Mucosa of descending colon (tissue), 3 donors: ENCODE results near the gene PSMD11. TPM values are rescaled to one million over a fixed set of nuclear protein-coding genes. Genes with fewer than 3 reads are reported as not detected.
A peak's percentile ranks its signal among the peaks of the same experiment; 100 is the strongest.

Experiments used
- ATAC-seq: fragments of 200-7000 bp; cut with Tn5 transposase; one replicate; pipeline ENCODE4 v1.9.1; 2020; ENCODE audit warnings: mild to moderate bottlenecking, moderate library complexity
- DNase-seq, 3 donors: peaks; one replicate each; pipeline ENCODE4 v3.0.0-alpha.2; 2020
- H3K36me3 ChIP-seq: fragments of 200-600 bp; one replicate; pipeline ENCODE4 v1.8.0; 2021; ENCODE audit warnings: low read depth, mild to moderate bottlenecking
- H3K4me1 ChIP-seq: fragments of 200-600 bp; one replicate; pipeline ENCODE4 v1.8.0; 2021; ENCODE audit warnings: low read depth, mild to moderate bottlenecking
- H3K4me3 ChIP-seq: fragments of 200-600 bp; one replicate; pipeline ENCODE4 v1.8.0; 2021; ENCODE audit warnings: mild to moderate bottlenecking
- H3K9me3 ChIP-seq: fragments of 200-600 bp; one replicate; pipeline ENCODE4 v1.8.0; 2021; ENCODE audit warnings: mild to moderate bottlenecking
- intact Hi-C, 2 donors: fragments of 100-400 bp; cut with DNase I in 1 of 2; cut with micrococcal nuclease in 1 of 2; formaldehyde crosslinking; loops; one replicate each; pipeline versions ENCODE4 v1.11.0 to v1.11.1; 2022; cut with DNase I, micrococcal nuclease
- total RNA-seq, 3 donors: library from RNA; stranded (reverse); fragmentation: NEBNext Ultra II Directional in 2 of 3; extraction: Animal tissue kit (Norgen Biotek cat#: 25700) in 2 of 3; gene quantifications; one replicate each; pipeline versions ENCODE4 v1.2.1 to v1.2.4, GENCODE V29; 2021 to 2023
- TF ChIP-seq, protein P1 (sequence below): fragments of 200-600 bp; IDR thresholded peaks from one replicate; pipeline ENCODE4 v1.8.0; 2022; ENCODE audit warnings: antibody characterized with exemption, mild to moderate bottlenecking
- donor health status: DM: no; HTN: no; CAD: no; lungs with moderate emphysema.
- donor health status: DM: no; HTN: no; CAD: no.
- donor health status: DM: no; HTN: yes; CAD: no.

PSMD11 gene
- total RNA-seq, 3 donors from 2014 or later = 81.5 to 99.2 (median 85.8) TPM

DNA sequence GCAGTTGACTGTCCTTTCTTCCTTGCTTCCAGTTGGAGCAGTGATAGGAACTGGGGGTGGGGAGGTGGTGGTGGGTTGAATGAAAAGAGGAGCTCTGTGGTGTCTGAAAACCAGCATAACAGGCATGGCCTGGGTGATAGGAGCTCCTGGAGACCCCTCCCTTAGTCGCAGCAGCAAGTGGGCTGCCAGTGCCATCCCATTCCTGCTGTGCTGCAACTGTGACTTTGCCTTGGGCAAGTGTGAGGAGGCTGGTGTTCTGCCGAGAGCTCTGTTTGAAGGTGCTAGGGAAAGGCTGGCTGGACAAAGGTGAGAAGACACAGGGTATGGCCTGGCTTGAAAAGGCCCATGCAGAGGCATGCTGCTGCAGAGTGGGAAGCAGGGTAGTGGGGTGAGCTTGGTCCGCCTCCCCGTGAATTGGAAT is 39.7 kb downstream of the PSMD11 start:
- Histone ChIP-seq H3K4me3 (no peak overlapping the region), H3K4me1 (peaks cover 12% of the 10 kb centered on the region), H3K36me3 (peaks cover 12% of the 10 kb centered on the region), H3K9me3 (no peaks in the 10 kb centered on the region)
- TF ChIP-seq, protein P1, sequence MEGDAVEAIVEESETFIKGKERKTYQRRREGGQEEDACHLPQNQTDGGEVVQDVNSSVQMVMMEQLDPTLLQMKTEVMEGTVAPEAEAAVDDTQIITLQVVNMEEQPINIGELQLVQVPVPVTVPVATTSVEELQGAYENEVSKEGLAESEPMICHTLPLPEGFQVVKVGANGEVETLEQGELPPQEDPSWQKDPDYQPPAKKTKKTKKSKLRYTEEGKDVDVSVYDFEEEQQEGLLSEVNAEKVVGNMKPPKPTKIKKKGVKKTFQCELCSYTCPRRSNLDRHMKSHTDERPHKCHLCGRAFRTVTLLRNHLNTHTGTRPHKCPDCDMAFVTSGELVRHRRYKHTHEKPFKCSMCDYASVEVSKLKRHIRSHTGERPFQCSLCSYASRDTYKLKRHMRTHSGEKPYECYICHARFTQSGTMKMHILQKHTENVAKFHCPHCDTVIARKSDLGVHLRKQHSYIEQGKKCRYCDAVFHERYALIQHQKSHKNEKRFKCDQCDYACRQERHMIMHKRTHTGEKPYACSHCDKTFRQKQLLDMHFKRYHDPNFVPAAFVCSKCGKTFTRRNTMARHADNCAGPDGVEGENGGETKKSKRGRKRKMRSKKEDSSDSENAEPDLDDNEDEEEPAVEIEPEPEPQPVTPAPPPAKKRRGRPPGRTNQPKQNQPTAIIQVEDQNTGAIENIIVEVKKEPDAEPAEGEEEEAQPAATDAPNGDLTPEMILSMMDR = no peak
- DNase-seq = peak in 1 of 3 donors; percentile 23
- no peak for ATAC-seq
- intact Hi-C loops = no loop called here

DNA sequence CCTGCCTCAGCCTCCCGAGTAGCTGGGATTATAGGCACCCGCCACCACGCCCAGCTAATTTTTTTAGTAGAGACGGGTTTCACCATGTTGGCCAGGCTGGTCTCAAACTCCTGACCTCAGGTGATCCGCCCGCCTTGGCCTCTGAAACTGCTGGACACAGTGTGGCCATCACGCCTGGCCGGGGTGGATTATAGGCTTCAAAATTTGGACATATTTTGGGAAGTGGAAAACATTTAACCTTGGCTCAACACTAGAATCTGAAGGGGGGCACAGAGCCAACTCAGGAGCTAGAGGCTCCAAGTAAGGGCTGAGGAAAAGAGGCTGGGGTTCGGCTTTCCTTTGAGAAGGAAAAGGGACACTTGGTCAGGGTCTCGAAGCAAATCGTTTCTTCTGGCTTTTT is 40.3 kb downstream of the PSMD11 start:
- ATAC-seq (no peak), DNase-seq (peak in 1 of 3 donors; percentile 31)
- intact Hi-C loops = no loop called here
- TF ChIP-seq, protein P1 = no peak
- Histone ChIP-seq H3K36me3 (peaks cover 12% of the 10 kb centered on the region), H3K4me1 (peaks cover 12% of the 10 kb centered on the region), H3K4me3 (no peak overlapping the region), H3K9me3 (no peaks in the 10 kb centered on the region)

DNA sequence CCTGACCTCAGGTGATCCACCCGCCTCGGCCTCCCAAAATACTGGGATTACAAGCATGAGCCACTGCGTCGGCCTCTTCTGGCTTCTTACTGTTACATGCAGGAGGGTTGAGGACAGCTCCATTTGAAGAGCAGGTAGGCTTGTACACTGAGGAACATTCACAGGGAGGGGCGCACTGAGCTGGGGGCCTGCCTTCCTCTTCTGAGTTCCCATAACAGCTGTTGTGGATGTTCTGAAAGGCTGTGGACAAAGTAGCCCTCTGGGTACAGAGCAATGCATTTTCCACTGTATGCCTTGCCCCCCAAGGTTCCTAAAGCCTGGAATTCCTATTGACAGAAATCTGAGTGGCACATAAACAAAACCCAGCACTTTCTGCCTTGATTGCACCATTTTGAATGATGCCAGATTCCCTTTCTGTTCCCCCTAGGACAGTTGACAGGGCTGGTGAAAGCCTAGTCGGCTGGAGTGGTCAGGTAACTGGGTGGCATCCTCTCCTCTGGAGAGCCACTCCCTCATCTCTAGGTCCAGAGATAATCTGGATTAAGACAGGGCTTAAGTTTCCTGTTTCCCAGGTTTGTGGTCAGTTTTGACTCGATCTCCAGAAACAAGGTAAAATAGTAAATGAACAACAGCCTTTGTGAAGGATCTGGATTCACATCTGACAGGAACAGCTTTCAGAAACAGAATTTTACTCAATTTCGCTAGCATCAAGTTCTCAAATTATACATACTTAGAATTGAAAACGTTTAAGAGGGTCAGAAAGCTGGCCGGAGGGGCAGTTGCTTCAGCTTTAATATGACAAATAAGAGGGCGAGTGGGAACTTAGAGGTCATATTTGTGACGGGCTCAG is 41.2 kb downstream of the PSMD11 start:
- Histone ChIP-seq H3K36me3 (peaks cover 5% of the 10 kb centered on the region), H3K4me1 (peaks cover 12% of the 10 kb centered on the region), H3K4me3 (no peak overlapping the region), H3K9me3 (no peaks in the 10 kb centered on the region)
- TF ChIP-seq, protein P1 = no peak
- intact Hi-C loops = no loop called here
- peak in 1 of 3 donors; percentile 31 for DNase-seq
- ATAC-seq = no peak

DNA sequence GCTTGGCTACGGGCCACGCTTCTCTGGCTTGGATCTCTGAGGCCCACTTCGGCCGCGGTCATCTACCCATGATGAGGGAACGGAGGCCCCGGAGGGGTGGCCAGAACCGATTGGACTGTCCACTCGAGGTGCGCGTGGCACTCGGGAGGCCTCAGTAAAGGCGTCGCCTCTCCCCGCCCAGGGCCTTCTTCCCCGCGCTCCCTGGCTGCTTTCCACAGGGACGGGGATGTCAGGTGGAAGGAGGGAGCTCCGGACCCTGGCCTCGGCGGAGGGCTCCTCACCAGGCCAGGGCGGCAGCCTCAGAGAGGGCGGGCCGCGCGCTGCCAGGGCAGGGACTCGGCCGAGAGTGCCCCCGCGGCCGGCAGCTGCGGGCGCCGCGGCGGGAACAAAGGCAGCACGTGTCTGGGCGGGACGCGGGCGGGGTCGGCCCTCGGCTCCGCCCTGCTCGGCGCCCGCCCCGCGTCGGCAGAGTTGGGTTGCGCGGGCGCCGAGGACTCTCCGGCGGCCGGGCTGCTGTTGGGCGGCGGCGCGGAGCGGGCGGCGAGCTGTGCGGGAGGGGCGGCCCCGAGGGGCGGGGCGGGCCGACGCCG is 41.9 kb downstream of the PSMD11 start:
- DNase-seq (peak; percentile 72 to 84 (median 75)), ATAC-seq (peak; percentile 87)
- no peaks in the 10 kb centered on the region for H3K36me3 ChIP-seq
- intact Hi-C loops = no loop called here
- no peaks in the 10 kb centered on the region for H3K9me3 ChIP-seq
- H3K4me1 ChIP-seq = peaks cover 12% of the 10 kb centered on the region
- H3K4me3 ChIP-seq = peak overlapping the region; percentile 34
- TF ChIP-seq, protein P1 = no peak

DNA sequence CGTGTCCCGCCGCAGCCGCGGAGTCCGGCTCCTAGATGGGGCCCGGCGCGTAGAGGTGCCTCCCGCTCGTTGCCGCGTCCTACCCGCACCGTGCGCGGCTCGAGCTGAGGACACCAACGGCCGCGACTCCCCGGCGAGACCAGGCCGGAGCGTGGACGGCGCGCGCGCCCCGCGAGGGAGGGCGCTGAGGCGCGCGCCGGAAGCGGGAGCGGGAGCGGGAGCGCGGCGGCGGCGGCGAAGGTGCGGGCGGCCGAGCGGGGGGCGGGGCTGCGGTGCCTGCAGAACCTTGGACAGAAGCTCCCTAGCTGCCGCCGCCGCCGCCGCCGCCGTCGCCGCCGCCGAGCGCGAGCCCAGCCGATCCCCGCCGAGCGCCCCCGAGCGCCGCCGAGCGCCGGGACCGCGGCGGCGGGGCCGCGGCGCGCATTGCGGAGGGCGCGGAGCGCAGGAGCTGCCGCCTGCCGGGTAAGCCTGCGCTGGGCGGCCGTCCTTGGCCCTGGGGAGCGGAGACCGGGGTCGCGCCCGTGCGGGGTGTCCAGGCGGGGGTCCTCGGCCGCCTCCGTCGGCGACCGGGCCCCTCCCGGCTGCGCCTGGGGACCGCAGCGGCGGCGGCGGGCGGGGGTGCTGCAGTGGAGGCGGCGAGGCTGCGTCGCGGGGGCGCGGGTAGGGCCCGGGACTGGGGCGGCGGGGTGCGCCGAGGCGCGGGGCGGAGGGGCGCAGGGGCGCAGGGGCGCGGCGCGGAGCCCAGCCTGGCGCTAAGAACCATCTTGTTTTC is 42.6 kb downstream of the PSMD11 start, which contains the start of gene CDK5R1:
CDK5R1 (plus strand) TSS at position 293 of the 772 bp plus-strand sequence. CDS start 628 bp downstream, outside the sequence.
- peak; percentile 72 for ATAC-seq
- Histone ChIP-seq H3K4me1 (peaks cover 12% of the 10 kb centered on the region), H3K36me3 (no peaks in the 10 kb centered on the region), H3K9me3 (no peaks in the 10 kb centered on the region), H3K4me3 (peak within 1 kb of the TSS; percentile 34)
- peak; percentile 69 to 85 (median 84) for DNase-seq
- intact Hi-C loops = no loop called here
- TF ChIP-seq, protein P1 = no peak
